IMR-90 (cell line): ENCODE data around the gene TRABD. TPM values are rescaled to one million over a fixed set of nuclear protein-coding genes. Genes with fewer than 3 reads are reported as not detected.

ENCODE experiments used
- ATAC-seq: fragments of 200-7000 bp; cut with Tn5 transposase; 2 replicates; pipeline ENCODE4 v1.9.1; 2020; ENCODE audit warnings: low read depth, mild to moderate bottlenecking, moderate library complexity
- BruUV-seq: library from RNA; stranded (reverse); fragments of 400-500 nt; replicated peaks from 2 replicates; lab custom pipeline; 2021; lab: Mats Ljungman, UMichigan
- CTCF ChIA-PET: fragments of 300-600 bp; formaldehyde crosslinking; extraction: SDS; loops from one replicate; lab custom pipeline; 2021; ENCODE audit warnings: antibody characterized with exemption; lab: Yijun Ruan, JAX
- POLR2A ChIA-PET: fragments of 300-600 bp; sonication (Branson Sonifier 250); formaldehyde crosslinking; loops from one replicate; lab custom pipeline; 2022; ENCODE audit warnings: antibody characterized with exemption; ENCODE audit not compliant: unreplicated experiment; lab: Charles Lee
- DNase-seq: peaks from one replicate; pipeline ENCODE4 v3.0.0; 2013
- H2AFZ ChIP-seq: replicated peaks from 2 replicates; pipeline ENCODE3; 2013; ENCODE audit warnings: low read length, mild to moderate bottlenecking; ENCODE audit not compliant: poor library complexity
- H2AK5ac ChIP-seq: 2 replicates; pipeline ENCODE4 v1.6.1; 2013; ENCODE audit warnings: low read depth, low read length, inconsistent platforms
- H2AK9ac ChIP-seq: replicated peaks from 2 replicates; pipeline ENCODE3; 2013; ENCODE audit warnings: mild to moderate bottlenecking, low read depth, low read length, moderate library complexity; ENCODE audit not compliant: poor library complexity
- H2BK120ac ChIP-seq: 2 replicates; pipeline ENCODE4 v1.6.1; 2013; ENCODE audit warnings: low read depth, low read length, inconsistent platforms
- H2BK15ac ChIP-seq: 3 replicates; pipeline ENCODE4 v1.6.1; 2013; ENCODE audit warnings: low read depth, low read length, inconsistent platforms
- H2BK20ac ChIP-seq: 2 replicates; pipeline ENCODE4 v1.6.1; 2013; ENCODE audit warnings: low read depth, mild to moderate bottlenecking, inconsistent platforms, low read length, moderate library complexity
- H2BK5ac ChIP-seq: 2 replicates; pipeline ENCODE4 v1.6.1; 2013; ENCODE audit warnings: mild to moderate bottlenecking, low read depth, low read length, inconsistent platforms; ENCODE audit not compliant: poor library complexity, severe bottlenecking
- H3K14ac ChIP-seq: replicated peaks from 2 replicates; pipeline ENCODE4 v1.6.1; 2013; ENCODE audit warnings: low read depth, low read length, inconsistent platforms
- H3K18ac ChIP-seq: 2 replicates; pipeline ENCODE4 v1.6.1; 2013; ENCODE audit warnings: low read depth, low read length, control low read depth
- H3K23ac ChIP-seq: 2 replicates; pipeline ENCODE4 v1.6.1; 2013; ENCODE audit warnings: low read depth, low read length, inconsistent platforms
- H3K27ac ChIP-seq: 2 replicates; pipeline ENCODE4 v1.5.1; 2013; ENCODE audit warnings: mild to moderate bottlenecking, control low read depth, low read length; ENCODE audit not compliant: insufficient read depth
- H3K27me3 ChIP-seq: 2 replicates; pipeline ENCODE4 v1.6.1; 2013; ENCODE audit warnings: low read length; ENCODE audit not compliant: control insufficient read depth, insufficient read depth
- H3K36me3 ChIP-seq: 2 replicates; pipeline ENCODE4 v1.6.1; 2013; ENCODE audit warnings: low read length, mixed read lengths; ENCODE audit not compliant: control insufficient read depth, insufficient read depth
- H3K4ac ChIP-seq: 2 replicates; pipeline ENCODE4 v1.6.1; 2013; ENCODE audit warnings: low read depth, low read length, inconsistent platforms
- H3K4me1 ChIP-seq: 2 replicates; pipeline ENCODE4 v1.6.1; 2013; ENCODE audit warnings: low read length, mixed read lengths; ENCODE audit not compliant: control insufficient read depth, insufficient read depth
- H3K4me2 ChIP-seq: 2 replicates; pipeline ENCODE4 v1.6.1; 2013; ENCODE audit warnings: low read depth, mild to moderate bottlenecking, control low read depth, low read length, moderate library complexity
- H3K4me3 ChIP-seq: 2 replicates; pipeline ENCODE4 v1.5.1; 2013; ENCODE audit warnings: low read depth, mild to moderate bottlenecking, control low read depth, low read length, moderate library complexity; ENCODE audit not compliant: insufficient read depth
- H3K56ac ChIP-seq: 2 replicates; pipeline ENCODE4 v1.6.1; 2013; ENCODE audit warnings: low read length, inconsistent platforms; ENCODE audit not compliant: insufficient read depth; ENCODE audit errors: extremely low read depth
- H3K79me1 ChIP-seq, 2 experiments: 2 replicates each; pipeline ENCODE4 v1.6.1; 2013; ENCODE audit warnings: low read length in 2 of 2, inconsistent platforms in 1 of 2, low read depth in 1 of 2
- H3K9ac ChIP-seq: 2 replicates; pipeline ENCODE4 v1.6.1; 2013; ENCODE audit warnings: low read depth, low read length, control low read depth
- H3K9me1 ChIP-seq: 2 replicates; pipeline ENCODE4 v1.6.1; 2013; ENCODE audit warnings: low read length, inconsistent platforms; ENCODE audit not compliant: insufficient read depth
- H3K9me3 ChIP-seq: 2 replicates; pipeline ENCODE4 v1.6.1; 2013; ENCODE audit warnings: low read length; ENCODE audit not compliant: control insufficient read depth, insufficient read depth
- H4K20me1 ChIP-seq: 2 replicates; pipeline ENCODE4 v1.6.1; 2013; ENCODE audit warnings: low read length, inconsistent platforms; ENCODE audit not compliant: insufficient read depth
- H4K5ac ChIP-seq: 2 replicates; pipeline ENCODE4 v1.6.1; 2013; ENCODE audit warnings: mild to moderate bottlenecking, low read depth, low read length, control low read depth
- H4K8ac ChIP-seq, 2 experiments: 2 replicates each; pipeline ENCODE4 v1.6.1; 2013; ENCODE audit warnings: low read depth in 2 of 2, low read length in 2 of 2, control low read depth in 1 of 2, inconsistent platforms in 1 of 2
- H4K91ac ChIP-seq: 2 replicates; pipeline ENCODE4 v1.6.1; 2013; ENCODE audit warnings: low read depth, low read length, inconsistent platforms; ENCODE audit not compliant: insufficient read depth
- FOS ChIP-seq: fragments of 150-350 bp; IDR thresholded peaks from 2 replicates; pipeline ENCODE4 v1.6.1; 2016; ENCODE audit warnings: low read depth, low read length
- MXI1 ChIP-seq: IDR thresholded peaks from 2 replicates; pipeline ENCODE4 v1.6.1; 2012; ENCODE audit warnings: low read depth, mild to moderate bottlenecking, low read length, moderate library complexity, borderline replicate concordance
- NFE2L2 ChIP-seq: fragments of 150-350 bp; IDR thresholded peaks from 2 replicates; pipeline ENCODE4 v1.6.1; 2016; ENCODE audit warnings: low read depth, mild to moderate bottlenecking, low read length
- POLR2A ChIP-seq: IDR thresholded peaks from 2 replicates; pipeline ENCODE4 v1.6.1; 2012; ENCODE audit warnings: mild to moderate bottlenecking, low read depth, low read length
- WGBS, 2 experiments: methylation state at CpG; one replicate each; pipeline versions ENCODE4 v1.1.5 to v1.1.7; 2013; ENCODE audit warnings: missing lambda C conversion rate in 2 of 2; ENCODE audit not compliant: insufficient read length in 1 of 2; ENCODE audit errors: extremely low coverage in 2 of 2; 5-methylcytosine and 5-hydroxymethylcytosine counted together
- dilution Hi-C: fragments of 300-500 bp; cut with HindIII; formaldehyde crosslinking; loops from one replicate; pipeline ENCODE4 v1.14.3; 2018; ENCODE audit warnings: low sequenced_read_pairs; ENCODE audit not compliant: unreplicated experiment
- in situ Hi-C: fragments of 300-500 bp; cut with MboI; formaldehyde crosslinking; loops from 3 replicates; pipeline ENCODE4 v1.14.3; 2019; ENCODE audit warnings: low sequenced_read_pairs, inconsistent platforms, mixed read lengths
- intact Hi-C: fragments of 100-400 bp; cut with micrococcal nuclease; formaldehyde crosslinking; loops from 2 replicates; pipeline ENCODE4 v1.10.0; 2022
- polyA plus RNA-seq, 3 experiments: library from polyadenylated mRNA; depleted of rRNA; stranded (reverse); fragments of >200 nt; gene quantifications; 2 replicates each; pipeline ENCODE4 v1.2.3, GENCODE V29; 2012; ENCODE audit warnings: low replicate concordance in 1 of 3
- total RNA-seq: library from RNA; depleted of rRNA; stranded (reverse); fragments of >200 nt; gene quantifications from 2 replicates; pipeline ENCODE4 v1.2.3, GENCODE V29; 2012

TRABD gene
- total and polyA plus RNA-seq, 2 of the 4 experiments (the other 2 are of a cell fraction) = 13.4 to 42.7 TPM

GRCh38 chr22:50229370-50229769, 43.7 kb downstream of the TRABD start:
- Histone ChIP-seq H4K91ac (no peak overlapping the region), H3K9me3 (no peaks in the 10 kb centered on the region), H3K9me1 (peaks cover 5% of the 10 kb centered on the region), H3K18ac (no peak overlapping the region), H3K14ac (no peak overlapping the region), H3K79me1 (peaks cover 3 to 29% of the 10 kb centered on the region in 2 experiments; a peak in 2 of 4 replicates), H4K5ac (no peak overlapping the region), H4K20me1 (peaks cover 10% of the 10 kb centered on the region), H2BK120ac (no peak overlapping the region), H2BK20ac (no peak overlapping the region), H2BK15ac (no peak overlapping the region), H3K9ac (no peak overlapping the region), H3K36me3 (peaks cover 47% of the 10 kb centered on the region), H3K27ac (no peak overlapping the region), H2AFZ (no peak overlapping the region), H3K56ac (no peak overlapping the region), H2AK5ac (no peak overlapping the region), H3K4me1 (no peaks in the 10 kb centered on the region), H2AK9ac (no peak overlapping the region), H2BK5ac (no peak overlapping the region), H3K27me3 (no peaks in the 10 kb centered on the region), H3K4me3 (no peak overlapping the region), H3K4ac (no peak overlapping the region), H4K8ac (no peak overlapping the region), H3K23ac (no peak overlapping the region), H3K4me2 (no peak overlapping the region)
- in situ Hi-C loops = no loop called here
- DNase-seq (no peak), ATAC-seq (no peak)
- no TSS peak for BruUV-seq
- ChIA-PET CTCF (no interaction called here), POLR2A (no interaction called here)
- TF ChIP-seq NFE2L2 (no peak), MXI1 (no peak), POLR2A (no peak), FOS (no peak)
- dilution Hi-C loops = no loop called here
- WGBS, 2 experiments = 92% methylated on average over 13 of the region's 16 CpGs; no CpG with 5 or more reads in 1 of the 2 experiments
- intact Hi-C loops = no loop called here
